ENCODE data around the gene MID1IP1. TPM values are rescaled to one million over a fixed set of nuclear protein-coding genes. Genes with fewer than 3 reads are reported as not detected.

The MID1IP1 gene
- polyA plus RNA-seq, 1 donor, result 36.5 TPM

- Histone ChIP-seq H3K4me3 (ENCODE audit: low read length) (no peak overlapping the region), H3K27ac (ENCODE audit: low read length) (no peak overlapping the region), H3K4me1 (ENCODE audit: control insufficient read depth, insufficient read depth, low read length) (peaks cover 3% of the 10 kb centered on the region), H3K36me3 (ENCODE audit: control insufficient read depth, insufficient read depth, low read length) (no peaks in the 10 kb centered on the region), H3K9me3 (ENCODE audit: control insufficient read depth, low read depth, low read length) (no peaks in the 10 kb centered on the region), H3K27me3 (ENCODE audit: control insufficient read depth, insufficient read depth, low read length) (no peaks in the 10 kb centered on the region)
- no peak for DNase-seq
- no CpG with 5 or more reads among the region's 1 CpG for WGBS (ENCODE audit: insufficient coverage, low lambda C conversion rate)
These were observed 2.3 kb upstream of the MID1IP1 start for GRCh38 chrX:38798956-38799355.

DNA sequence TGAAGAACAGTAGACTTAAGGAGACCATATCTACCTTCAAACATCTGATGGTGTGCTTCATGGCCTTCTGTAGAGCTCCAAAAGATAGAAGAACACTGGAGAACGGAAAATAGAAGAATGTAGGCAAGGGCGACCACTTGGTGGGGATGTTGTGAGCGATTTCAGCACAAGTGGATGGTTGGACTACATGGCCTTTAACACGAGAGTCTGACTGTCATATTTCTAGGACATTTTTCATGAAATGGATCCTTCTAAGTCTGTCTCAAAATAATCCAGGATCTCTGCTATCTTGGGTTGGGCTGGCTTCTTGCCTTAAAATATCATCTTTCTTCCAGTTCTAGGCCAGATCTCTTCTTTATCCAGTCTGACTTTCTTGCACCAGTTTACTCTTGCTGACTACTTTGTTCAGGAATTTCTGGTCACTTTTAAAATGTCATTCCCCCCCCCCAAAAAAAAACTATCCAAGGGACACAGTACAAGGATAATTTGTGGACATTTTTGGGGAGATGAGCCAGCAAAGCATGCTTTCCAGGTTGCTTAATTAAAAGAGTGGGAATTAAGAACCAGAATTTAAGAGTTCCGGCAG, 1.2 kb upstream of the MID1IP1 start:
- no peaks in the 10 kb centered on the region for H3K9me3 ChIP-seq (ENCODE audit: control insufficient read depth, low read depth, low read length)
- H3K4me3 ChIP-seq (ENCODE audit: low read length), result no peak overlapping the region
- peak in 1 of 2 donors; percentile 13 for DNase-seq
- no peaks in the 10 kb centered on the region for H3K36me3 ChIP-seq (ENCODE audit: control insufficient read depth, insufficient read depth, low read length)
- H3K27ac ChIP-seq (ENCODE audit: low read length), result no peak overlapping the region
- H3K27me3 ChIP-seq (ENCODE audit: control insufficient read depth, insufficient read depth, low read length), result no peaks in the 10 kb centered on the region
- no CpG with 5 or more reads among the region's 5 CpGs for WGBS (ENCODE audit: insufficient coverage, low lambda C conversion rate)
- H3K4me1 ChIP-seq (ENCODE audit: control insufficient read depth, insufficient read depth, low read length), result peaks cover 3% of the 10 kb centered on the region

DNA sequence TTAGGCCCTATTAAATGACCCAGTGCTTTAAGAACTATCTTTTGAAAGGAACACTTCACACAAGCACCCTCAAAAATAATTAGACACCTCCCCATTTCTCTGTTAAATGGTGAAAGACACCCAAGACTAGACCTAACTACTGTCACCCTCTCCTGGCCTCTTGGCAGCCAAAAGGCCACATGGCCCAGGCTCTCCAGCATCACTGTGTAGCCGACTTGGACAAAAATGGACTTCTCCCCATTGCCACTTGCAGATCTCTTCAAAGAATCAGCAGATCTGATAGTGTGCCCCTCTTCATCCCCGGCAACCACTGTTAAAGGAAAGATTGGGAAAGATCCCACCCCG, 2.0 kb downstream of the MID1IP1 start:
- H3K4me1 ChIP-seq (ENCODE audit: control insufficient read depth, insufficient read depth, low read length), result peaks cover 7% of the 10 kb centered on the region
- H3K9me3 ChIP-seq (ENCODE audit: control insufficient read depth, low read depth, low read length), result no peaks in the 10 kb centered on the region
- WGBS (ENCODE audit: insufficient coverage, low lambda C conversion rate), result no CpG with 5 or more reads among the region's 3 CpGs
- DNase-seq, result no peak
- H3K36me3 ChIP-seq (ENCODE audit: control insufficient read depth, insufficient read depth, low read length), result no peaks in the 10 kb centered on the region
- peak overlapping the region; percentile 96 for H3K4me3 ChIP-seq (ENCODE audit: low read length)
- peak overlapping the region; percentile 90 for H3K27ac ChIP-seq (ENCODE audit: low read length)
- no peaks in the 10 kb centered on the region for H3K27me3 ChIP-seq (ENCODE audit: control insufficient read depth, insufficient read depth, low read length)

- Histone ChIP-seq H3K27me3 (ENCODE audit: control insufficient read depth, insufficient read depth, low read length) (no peaks in the 10 kb centered on the region), H3K4me1 (ENCODE audit: control insufficient read depth, insufficient read depth, low read length) (peaks cover 7% of the 10 kb centered on the region), H3K4me3 (ENCODE audit: low read length) (peak overlapping the region; percentile 96), H3K27ac (ENCODE audit: low read length) (peak overlapping the region; percentile 90), H3K36me3 (ENCODE audit: control insufficient read depth, insufficient read depth, low read length) (no peaks in the 10 kb centered on the region), H3K9me3 (ENCODE audit: control insufficient read depth, low read depth, low read length) (no peaks in the 10 kb centered on the region)
- peak; percentile 84 to 93 for DNase-seq
- no CpG with 5 or more reads among the region's 64 CpGs for WGBS (ENCODE audit: insufficient coverage, low lambda C conversion rate)
These were observed 2.6 kb downstream of the MID1IP1 start for GRCh38 chrX:38803588-38804431.

DNA sequence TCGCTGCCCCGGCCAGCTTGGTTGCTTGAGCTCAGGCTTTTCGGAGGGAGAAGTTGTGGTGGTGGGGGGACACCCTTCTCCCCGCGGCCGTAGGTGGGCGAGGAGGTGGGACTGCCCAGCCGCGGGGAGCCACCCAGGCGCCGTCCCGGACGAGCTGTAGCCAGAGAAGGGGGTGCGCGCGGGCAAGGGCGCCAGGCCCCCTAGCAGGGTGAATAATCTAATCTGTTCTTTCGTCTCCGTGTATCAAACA, 3.1 kb downstream of the MID1IP1 start:
- no peaks in the 10 kb centered on the region for H3K27me3 ChIP-seq (ENCODE audit: control insufficient read depth, insufficient read depth, low read length)
- H3K4me1 ChIP-seq (ENCODE audit: control insufficient read depth, insufficient read depth, low read length), result peaks cover 7% of the 10 kb centered on the region
- H3K9me3 ChIP-seq (ENCODE audit: control insufficient read depth, low read depth, low read length), result no peaks in the 10 kb centered on the region
- no CpG with 5 or more reads among the region's 19 CpGs for WGBS (ENCODE audit: insufficient coverage, low lambda C conversion rate)
- H3K4me3 ChIP-seq (ENCODE audit: low read length), result peak overlapping the region; percentile 96
- no peaks in the 10 kb centered on the region for H3K36me3 ChIP-seq (ENCODE audit: control insufficient read depth, insufficient read depth, low read length)
- peak in 1 of 2 donors; percentile 31 for DNase-seq
- H3K27ac ChIP-seq (ENCODE audit: low read length), result peak overlapping the region; percentile 90

GRCh38 chrX:38804682-38805431, 3.6 kb downstream of the MID1IP1 start:
- Histone ChIP-seq H3K36me3 (ENCODE audit: control insufficient read depth, insufficient read depth, low read length) (no peaks in the 10 kb centered on the region), H3K27me3 (ENCODE audit: control insufficient read depth, insufficient read depth, low read length) (no peaks in the 10 kb centered on the region), H3K4me1 (ENCODE audit: control insufficient read depth, insufficient read depth, low read length) (peaks cover 7% of the 10 kb centered on the region), H3K4me3 (ENCODE audit: low read length) (peak overlapping the region; percentile 96), H3K9me3 (ENCODE audit: control insufficient read depth, low read depth, low read length) (no peaks in the 10 kb centered on the region), H3K27ac (ENCODE audit: low read length) (peak overlapping the region; percentile 90)
- DNase-seq, result peak; percentile 11 to 44
- WGBS (ENCODE audit: insufficient coverage, low lambda C conversion rate), result no CpG with 5 or more reads among the region's 66 CpGs

- WGBS (ENCODE audit: insufficient coverage, low lambda C conversion rate), result 7% methylated on average over 2 of the region's 41 CpGs
- Histone ChIP-seq H3K27ac (ENCODE audit: low read length) (peak overlapping the region; percentile 90), H3K9me3 (ENCODE audit: control insufficient read depth, low read depth, low read length) (no peaks in the 10 kb centered on the region), H3K36me3 (ENCODE audit: control insufficient read depth, insufficient read depth, low read length) (no peaks in the 10 kb centered on the region), H3K4me1 (ENCODE audit: control insufficient read depth, insufficient read depth, low read length) (peaks cover 7% of the 10 kb centered on the region), H3K4me3 (ENCODE audit: low read length) (peak overlapping the region; percentile 96), H3K27me3 (ENCODE audit: control insufficient read depth, insufficient read depth, low read length) (no peaks in the 10 kb centered on the region)
- DNase-seq, result peak; percentile 42 to 73
These were observed 4.5 kb downstream of the MID1IP1 start for GRCh38 chrX:38805432-38806389.

- Histone ChIP-seq H3K4me1 (ENCODE audit: control insufficient read depth, insufficient read depth, low read length) (peaks cover 4% of the 10 kb centered on the region), H3K27me3 (ENCODE audit: control insufficient read depth, insufficient read depth, low read length) (no peaks in the 10 kb centered on the region), H3K9me3 (ENCODE audit: control insufficient read depth, low read depth, low read length) (no peaks in the 10 kb centered on the region), H3K36me3 (ENCODE audit: control insufficient read depth, insufficient read depth, low read length) (no peaks in the 10 kb centered on the region), H3K4me3 (ENCODE audit: low read length) (peak overlapping the region; percentile 96), H3K27ac (ENCODE audit: low read length) (peak overlapping the region; percentile 90)
- peak; percentile 20 to 66 for DNase-seq
- no CpG with 5 or more reads among the region's 7 CpGs for WGBS (ENCODE audit: insufficient coverage, low lambda C conversion rate)
These were observed 5.8 kb downstream of the MID1IP1 start for GRCh38 chrX:38806875-38807621.

GRCh38 chrX:38807873-38808272, 6.6 kb downstream of the MID1IP1 start:
- no peak for DNase-seq
- H3K4me3 ChIP-seq (ENCODE audit: low read length), result no peak overlapping the region
- H3K4me1 ChIP-seq (ENCODE audit: control insufficient read depth, insufficient read depth, low read length), result peaks cover 4% of the 10 kb centered on the region
- H3K36me3 ChIP-seq (ENCODE audit: control insufficient read depth, insufficient read depth, low read length), result no peaks in the 10 kb centered on the region
- no peak overlapping the region for H3K27ac ChIP-seq (ENCODE audit: low read length)
- no peaks in the 10 kb centered on the region for H3K27me3 ChIP-seq (ENCODE audit: control insufficient read depth, insufficient read depth, low read length)
- no peaks in the 10 kb centered on the region for H3K9me3 ChIP-seq (ENCODE audit: control insufficient read depth, low read depth, low read length)
